Liver (tissue), 9 donors: ENCODE results near the gene SIK2. TPM values are rescaled to one million over a fixed set of nuclear protein-coding genes. Genes with fewer than 3 reads are reported as not detected.

ENCODE experiments used
- DNase-seq: peaks from one replicate; pipeline ENCODE4 v3.0.0-alpha.2; 2017; ENCODE audit warnings: low spot score
- H3K27ac ChIP-seq, 2 donors: one replicate each; pipeline ENCODE4 v1.7.0; 2013; ENCODE audit warnings: inconsistent platforms in 2 of 2, low read length in 2 of 2, control low read depth in 1 of 2, low read depth in 1 of 2, mild to moderate bottlenecking in 1 of 2
- H3K27me3 ChIP-seq, 4 donors: one replicate each; pipeline versions ENCODE4 v1.6.1 to v1.7.0; 2013; ENCODE audit warnings: low read length in 3 of 4, inconsistent platforms in 1 of 4, mild to moderate bottlenecking in 1 of 4, moderate library complexity in 1 of 4; ENCODE audit not compliant: control insufficient read depth in 4 of 4, insufficient read depth in 4 of 4
- H3K36me3 ChIP-seq, 4 donors: one replicate each; pipeline versions ENCODE4 v1.6.1 to v1.7.0; 2013; ENCODE audit warnings: low read length in 3 of 4, mild to moderate bottlenecking in 3 of 4, low read depth in 1 of 4, moderate library complexity in 1 of 4; ENCODE audit not compliant: control insufficient read depth in 4 of 4, insufficient read depth in 3 of 4
- H3K4me1 ChIP-seq, 4 donors: one replicate each; pipeline versions ENCODE4 v1.6.1 to v1.7.0; 2013; ENCODE audit warnings: low read length in 3 of 4, mild to moderate bottlenecking in 3 of 4, moderate library complexity in 1 of 4; ENCODE audit not compliant: control insufficient read depth in 4 of 4, insufficient read depth in 4 of 4
- H3K4me3 ChIP-seq, 3 donors: one replicate each; pipeline versions ENCODE4 v1.6.1 to v1.7.0; 2013; ENCODE audit warnings: low read length in 3 of 3, control low read depth in 1 of 3, low read depth in 1 of 3, mild to moderate bottlenecking in 1 of 3
- H3K9ac ChIP-seq, 2 donors: one replicate each; pipeline ENCODE4 v1.7.0; 2013; ENCODE audit warnings: low read length in 2 of 2, mild to moderate bottlenecking in 2 of 2, moderate library complexity in 2 of 2, control low read depth in 1 of 2, low read depth in 1 of 2
- H3K9me3 ChIP-seq, 4 donors: one replicate each; pipeline versions ENCODE4 v1.6.1 to v1.7.0; 2013; ENCODE audit warnings: low read length in 3 of 4; ENCODE audit not compliant: control insufficient read depth in 4 of 4
- EGR1 ChIP-seq, 2 donors: IDR thresholded peaks; 2 replicates each; pipeline ENCODE4 v1.6.1; 2016 to 2018; ENCODE audit warnings: antibody characterized with exemption in 2 of 2, low read depth in 2 of 2
- FOXA1 ChIP-seq: IDR thresholded peaks from 2 replicates; pipeline ENCODE4 v1.6.1; 2016; ENCODE audit warnings: antibody characterized with exemption
- FOXA2 ChIP-seq: IDR thresholded peaks from 2 replicates; pipeline ENCODE4 v1.6.1; 2016; ENCODE audit warnings: antibody characterized with exemption
- GABPA ChIP-seq, 2 donors: IDR thresholded peaks in 1 of 2; conservative IDR thresholded peaks in 1 of 2; 2 replicates each; pipeline ENCODE4 v1.6.1; 2016; ENCODE audit warnings: antibody characterized with exemption in 2 of 2, mild to moderate bottlenecking in 1 of 2, moderate library complexity in 1 of 2
- HNF4A ChIP-seq, 2 donors: conservative IDR thresholded peaks; 2 replicates each; pipeline ENCODE4 v1.6.1; 2016; ENCODE audit warnings: antibody characterized with exemption in 2 of 2, mild to moderate bottlenecking in 2 of 2
- HNF4G ChIP-seq: IDR thresholded peaks from 2 replicates; pipeline ENCODE4 v1.6.1; 2016; ENCODE audit warnings: antibody characterized with exemption
- JUND ChIP-seq, 2 donors: IDR thresholded peaks; 2 replicates each; pipeline ENCODE4 v1.6.1; 2016; ENCODE audit warnings: antibody characterized with exemption in 2 of 2
- NR2F2 ChIP-seq: IDR thresholded peaks from 2 replicates; pipeline ENCODE4 v1.6.1; 2016; ENCODE audit warnings: antibody characterized with exemption
- RAD21 ChIP-seq, 2 donors: IDR thresholded peaks; 2 replicates each; pipeline ENCODE4 v1.6.1; 2016; ENCODE audit warnings: antibody characterized with exemption in 2 of 2, mild to moderate bottlenecking in 2 of 2
- RXRA ChIP-seq, 2 donors: IDR thresholded peaks; 2 replicates each; pipeline ENCODE4 v1.6.1; 2017 to 2018; ENCODE audit warnings: antibody characterized with exemption in 2 of 2, mild to moderate bottlenecking in 1 of 2
- SP1 ChIP-seq: IDR thresholded peaks from 2 replicates; pipeline ENCODE4 v1.6.1; 2018; ENCODE audit warnings: antibody characterized with exemption, mild to moderate bottlenecking
- TAF1 ChIP-seq: conservative IDR thresholded peaks from 2 replicates; pipeline ENCODE4 v1.6.1; 2016; ENCODE audit warnings: antibody characterized with exemption, mild to moderate bottlenecking
- YY1 ChIP-seq: IDR thresholded peaks from 2 replicates; pipeline ENCODE4 v1.6.1; 2016; ENCODE audit warnings: antibody characterized with exemption, mild to moderate bottlenecking
- WGBS: extraction: QIAGEN DNeasy Blood & Tissue Kit; methylation state at CpG from one replicate; pipeline ENCODE4 v1.1.7; 2013; 5-methylcytosine and 5-hydroxymethylcytosine counted together
- polyA plus RNA-seq, 2 donors: library from polyadenylated mRNA; stranded (reverse) in 1 of 2; unstranded in 1 of 2; fragments of 200-250 nt in 1 of 2; fragments of >200 nt in 1 of 2; fragmentation: Nextera tagmentation in 1 of 2; extraction: Ambion mirVana in 1 of 2; gene quantifications; one replicate each; pipeline versions ENCODE4 v1.2.1 to v1.2.3, GENCODE V29; 2013 to 2015
- total RNA-seq, 2 donors: library from RNA; depleted of rRNA; stranded (reverse); fragments of >200 nt; gene quantifications; one replicate each; pipeline ENCODE4 v1.2.3, GENCODE V29; 2014
- TF ChIP-seq, protein P1 (sequence below): IDR thresholded peaks from 2 replicates; pipeline ENCODE4 v1.6.1; 2016; ENCODE audit warnings: antibody characterized with exemption, mild to moderate bottlenecking
- TF ChIP-seq, protein P2 (sequence below): fragments of 150-350 bp; IDR thresholded peaks from 2 replicates; pipeline ENCODE4 v1.5.1; 2017; ENCODE audit warnings: improper control_type of control experiment, low read depth, low read length; ENCODE audit not compliant: missing input control
- TF ChIP-seq, protein P3 (sequence below): IDR thresholded peaks from 2 replicates; pipeline ENCODE4 v1.6.1; 2016; ENCODE audit warnings: antibody characterized with exemption
- TF ChIP-seq, protein P4 (sequence below): IDR thresholded peaks from 2 replicates; pipeline ENCODE4 v1.6.1; 2016; ENCODE audit warnings: antibody characterized with exemption
- TF ChIP-seq, protein P5 (sequence below): IDR thresholded peaks from 2 replicates; pipeline ENCODE4 v1.6.1; 2016; ENCODE audit warnings: antibody characterized with exemption
- donor health status: healthy.
- donor health status: healthy.
- donor health status: healthy.
- donor health status: healthy.
- donor health status: healthy.

Gene SIK2
- total and polyA plus RNA-seq, 4 donors: 6.5 to 15.0 (median 9.3) TPM

DNA sequence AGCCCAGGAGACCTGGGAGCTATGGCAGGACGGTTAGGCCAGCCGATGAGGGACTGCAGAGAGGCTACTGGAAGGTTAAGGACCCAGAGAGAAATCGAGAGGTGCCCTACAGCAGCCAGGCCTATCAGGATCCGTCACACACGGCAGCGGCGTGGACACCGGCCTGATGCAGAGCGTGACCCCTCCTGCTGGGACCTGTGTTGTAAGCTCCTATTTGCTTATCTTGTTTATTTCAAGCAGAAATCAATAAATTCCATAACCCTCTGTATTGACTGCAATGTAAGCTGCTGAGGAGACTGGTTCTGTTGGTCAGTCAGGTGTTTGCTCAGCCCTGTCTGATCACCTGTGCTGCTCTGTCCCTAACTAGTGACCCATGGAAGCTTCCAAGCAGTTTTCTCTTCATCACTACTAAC lies 124.1 kb downstream of the SIK2 start:
- H3K9me3 ChIP-seq: no peaks in the 10 kb centered on the region
- TF ChIP-seq, protein P1, sequence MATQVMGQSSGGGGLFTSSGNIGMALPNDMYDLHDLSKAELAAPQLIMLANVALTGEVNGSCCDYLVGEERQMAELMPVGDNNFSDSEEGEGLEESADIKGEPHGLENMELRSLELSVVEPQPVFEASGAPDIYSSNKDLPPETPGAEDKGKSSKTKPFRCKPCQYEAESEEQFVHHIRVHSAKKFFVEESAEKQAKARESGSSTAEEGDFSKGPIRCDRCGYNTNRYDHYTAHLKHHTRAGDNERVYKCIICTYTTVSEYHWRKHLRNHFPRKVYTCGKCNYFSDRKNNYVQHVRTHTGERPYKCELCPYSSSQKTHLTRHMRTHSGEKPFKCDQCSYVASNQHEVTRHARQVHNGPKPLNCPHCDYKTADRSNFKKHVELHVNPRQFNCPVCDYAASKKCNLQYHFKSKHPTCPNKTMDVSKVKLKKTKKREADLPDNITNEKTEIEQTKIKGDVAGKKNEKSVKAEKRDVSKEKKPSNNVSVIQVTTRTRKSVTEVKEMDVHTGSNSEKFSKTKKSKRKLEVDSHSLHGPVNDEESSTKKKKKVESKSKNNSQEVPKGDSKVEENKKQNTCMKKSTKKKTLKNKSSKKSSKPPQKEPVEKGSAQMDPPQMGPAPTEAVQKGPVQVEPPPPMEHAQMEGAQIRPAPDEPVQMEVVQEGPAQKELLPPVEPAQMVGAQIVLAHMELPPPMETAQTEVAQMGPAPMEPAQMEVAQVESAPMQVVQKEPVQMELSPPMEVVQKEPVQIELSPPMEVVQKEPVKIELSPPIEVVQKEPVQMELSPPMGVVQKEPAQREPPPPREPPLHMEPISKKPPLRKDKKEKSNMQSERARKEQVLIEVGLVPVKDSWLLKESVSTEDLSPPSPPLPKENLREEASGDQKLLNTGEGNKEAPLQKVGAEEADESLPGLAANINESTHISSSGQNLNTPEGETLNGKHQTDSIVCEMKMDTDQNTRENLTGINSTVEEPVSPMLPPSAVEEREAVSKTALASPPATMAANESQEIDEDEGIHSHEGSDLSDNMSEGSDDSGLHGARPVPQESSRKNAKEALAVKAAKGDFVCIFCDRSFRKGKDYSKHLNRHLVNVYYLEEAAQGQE: peak; percentile 89
- TF ChIP-seq TAF1 (peak; percentile 86), JUND (IDR thresholded peaks at IDR 0.05) (peak; percentile 38 to 76), FOXA1 (peak; percentile 99), GABPA (IDR thresholded peaks at IDR 0.05 in 1 of 2, conservative IDR thresholded peaks at IDR 0.05 in 1 of 2) (no peak), FOXA2 (peak; percentile 99), RXRA (IDR thresholded peaks at IDR 0.05) (peak; percentile 98 to 99), YY1 (peak; percentile 88), RAD21 (IDR thresholded peaks at IDR 0.05) (peak; percentile 65), SP1 (peak; percentile 92), EGR1 (IDR thresholded peaks at IDR 0.05; ENCODE audit: low read depth in 2 of 2) (peak; percentile 42 to 48), HNF4G (peak; percentile 46), NR2F2 (peak; percentile 78), HNF4A (conservative IDR thresholded peaks at IDR 0.05) (peak; percentile 75 to 87)
- TF ChIP-seq, protein P2, sequence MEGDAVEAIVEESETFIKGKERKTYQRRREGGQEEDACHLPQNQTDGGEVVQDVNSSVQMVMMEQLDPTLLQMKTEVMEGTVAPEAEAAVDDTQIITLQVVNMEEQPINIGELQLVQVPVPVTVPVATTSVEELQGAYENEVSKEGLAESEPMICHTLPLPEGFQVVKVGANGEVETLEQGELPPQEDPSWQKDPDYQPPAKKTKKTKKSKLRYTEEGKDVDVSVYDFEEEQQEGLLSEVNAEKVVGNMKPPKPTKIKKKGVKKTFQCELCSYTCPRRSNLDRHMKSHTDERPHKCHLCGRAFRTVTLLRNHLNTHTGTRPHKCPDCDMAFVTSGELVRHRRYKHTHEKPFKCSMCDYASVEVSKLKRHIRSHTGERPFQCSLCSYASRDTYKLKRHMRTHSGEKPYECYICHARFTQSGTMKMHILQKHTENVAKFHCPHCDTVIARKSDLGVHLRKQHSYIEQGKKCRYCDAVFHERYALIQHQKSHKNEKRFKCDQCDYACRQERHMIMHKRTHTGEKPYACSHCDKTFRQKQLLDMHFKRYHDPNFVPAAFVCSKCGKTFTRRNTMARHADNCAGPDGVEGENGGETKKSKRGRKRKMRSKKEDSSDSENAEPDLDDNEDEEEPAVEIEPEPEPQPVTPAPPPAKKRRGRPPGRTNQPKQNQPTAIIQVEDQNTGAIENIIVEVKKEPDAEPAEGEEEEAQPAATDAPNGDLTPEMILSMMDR: no peak
- TF ChIP-seq, protein P3, sequence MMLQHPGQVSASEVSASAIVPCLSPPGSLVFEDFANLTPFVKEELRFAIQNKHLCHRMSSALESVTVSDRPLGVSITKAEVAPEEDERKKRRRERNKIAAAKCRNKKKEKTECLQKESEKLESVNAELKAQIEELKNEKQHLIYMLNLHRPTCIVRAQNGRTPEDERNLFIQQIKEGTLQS: peak; percentile 76
- TF ChIP-seq, protein P4, sequence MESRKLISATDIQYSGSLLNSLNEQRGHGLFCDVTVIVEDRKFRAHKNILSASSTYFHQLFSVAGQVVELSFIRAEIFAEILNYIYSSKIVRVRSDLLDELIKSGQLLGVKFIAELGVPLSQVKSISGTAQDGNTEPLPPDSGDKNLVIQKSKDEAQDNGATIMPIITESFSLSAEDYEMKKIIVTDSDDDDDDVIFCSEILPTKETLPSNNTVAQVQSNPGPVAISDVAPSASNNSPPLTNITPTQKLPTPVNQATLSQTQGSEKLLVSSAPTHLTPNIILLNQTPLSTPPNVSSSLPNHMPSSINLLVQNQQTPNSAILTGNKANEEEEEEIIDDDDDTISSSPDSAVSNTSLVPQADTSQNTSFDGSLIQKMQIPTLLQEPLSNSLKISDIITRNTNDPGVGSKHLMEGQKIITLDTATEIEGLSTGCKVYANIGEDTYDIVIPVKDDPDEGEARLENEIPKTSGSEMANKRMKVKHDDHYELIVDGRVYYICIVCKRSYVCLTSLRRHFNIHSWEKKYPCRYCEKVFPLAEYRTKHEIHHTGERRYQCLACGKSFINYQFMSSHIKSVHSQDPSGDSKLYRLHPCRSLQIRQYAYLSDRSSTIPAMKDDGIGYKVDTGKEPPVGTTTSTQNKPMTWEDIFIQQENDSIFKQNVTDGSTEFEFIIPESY: peak; percentile 96
- TF ChIP-seq, protein P5, sequence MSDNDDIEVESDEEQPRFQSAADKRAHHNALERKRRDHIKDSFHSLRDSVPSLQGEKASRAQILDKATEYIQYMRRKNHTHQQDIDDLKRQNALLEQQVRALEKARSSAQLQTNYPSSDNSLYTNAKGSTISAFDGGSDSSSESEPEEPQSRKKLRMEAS: peak; percentile 84
- DNase-seq: peak; percentile 64
- H3K27ac ChIP-seq: peak overlapping the region; percentile 92 to 97
- H3K27me3 ChIP-seq: no peaks in the 10 kb centered on the region
- peak overlapping the region; percentile 75 to 93 for H3K9ac ChIP-seq
- H3K4me1 ChIP-seq: peaks cover 4 to 57% (median 35%) of the 10 kb centered on the region in 4 donors
- peaks cover 10 to 32% (median 30%) of the 10 kb centered on the region in 4 donors for H3K36me3 ChIP-seq
- H3K4me3 ChIP-seq: peak overlapping the region in 2 of 3 donors; percentile 53 to 62
- 33% methylated on average over 9 of the region's 9 CpGs for WGBS
